ENCODE results near the gene EVA1C.
"Not testable (repeated sequence)": the region's sequence is repeated elsewhere in the genome, so short reads cannot be mapped to it uniquely, and the experiment has no call there.

EVA1C gene

GRCh38 chr21:32412162-32413014 is at the start of gene EVA1C:
TSS of gene EVA1C (plus strand) at chr21:32412706. CDS start at chr21:32412854, 148 bp downstream.
- peak within 1 kb of the TSS; percentile 72 to 77 for H3K4me3 ChIP-seq (ENCODE audit: low read depth in 1 of 2, low read length in 2 of 2)
- peak within 1 kb of the TSS; percentile 87 for H3K27ac ChIP-seq (ENCODE audit: low read length)
- H3K36me3 ChIP-seq (ENCODE audit: control insufficient read depth in 1 of 2, insufficient read depth in 2 of 2, low read length in 2 of 2) = no peaks in the 10 kb centered on the region
- H3K4me1 ChIP-seq (ENCODE audit: control insufficient read depth in 1 of 2, insufficient read depth in 2 of 2, low read length in 2 of 2) = peaks cover 8 to 22% of the 10 kb centered on the region in 2 donors
- H3K27me3 ChIP-seq (ENCODE audit: low read depth, low read length) = no peaks in the 10 kb centered on the region
- H3K9me3 ChIP-seq (ENCODE audit: control insufficient read depth in 1 of 2, low read length in 2 of 2) = no peaks in the 10 kb centered on the region

- Histone ChIP-seq H3K27me3 (ENCODE audit: low read depth, low read length) (no peaks in the 10 kb centered on the region), H3K4me1 (ENCODE audit: control insufficient read depth in 1 of 2, insufficient read depth in 2 of 2, low read length in 2 of 2) (peaks cover 0 to 10% of the 10 kb centered on the region in 2 donors), H3K4me3 (ENCODE audit: low read depth in 1 of 2, low read length in 2 of 2) (no peak overlapping the region), H3K9me3 (ENCODE audit: control insufficient read depth in 1 of 2, low read length in 2 of 2) (no peaks in the 10 kb centered on the region), H3K27ac (ENCODE audit: low read length) (no peak overlapping the region), H3K36me3 (ENCODE audit: control insufficient read depth in 1 of 2, insufficient read depth in 2 of 2, low read length in 2 of 2) (peaks cover 59 to 77% of the 10 kb centered on the region in 2 donors)
Observed at GRCh38 chr21:32364387-32364786, 48.1 kb upstream of the EVA1C start.

- Histone ChIP-seq H3K27me3 (ENCODE audit: low read depth, low read length) (no peaks in the 10 kb centered on the region), H3K9me3 (ENCODE audit: control insufficient read depth in 1 of 2, low read length in 2 of 2) (no peaks in the 10 kb centered on the region), H3K4me3 (ENCODE audit: low read depth in 1 of 2, low read length in 2 of 2) (no peak overlapping the region), H3K36me3 (ENCODE audit: control insufficient read depth in 1 of 2, insufficient read depth in 2 of 2, low read length in 2 of 2) (peaks cover 55 to 73% of the 10 kb centered on the region in 2 donors), H3K4me1 (ENCODE audit: control insufficient read depth in 1 of 2, insufficient read depth in 2 of 2, low read length in 2 of 2) (peaks cover 0 to 10% of the 10 kb centered on the region in 2 donors), H3K27ac (ENCODE audit: low read length) (no peak overlapping the region)
Observed at GRCh38 chr21:32364796-32365195, 47.7 kb upstream of the EVA1C start.

- no peaks in the 10 kb centered on the region for H3K27me3 ChIP-seq (ENCODE audit: low read depth, low read length)
- no peaks in the 10 kb centered on the region for H3K9me3 ChIP-seq (ENCODE audit: control insufficient read depth in 1 of 2, low read length in 2 of 2)
- peaks cover 0 to 13% of the 10 kb centered on the region in 2 donors for H3K4me1 ChIP-seq (ENCODE audit: control insufficient read depth in 1 of 2, insufficient read depth in 2 of 2, low read length in 2 of 2)
- peaks cover 50 to 67% of the 10 kb centered on the region in 2 donors for H3K36me3 ChIP-seq (ENCODE audit: control insufficient read depth in 1 of 2, insufficient read depth in 2 of 2, low read length in 2 of 2)
- H3K4me3 ChIP-seq (ENCODE audit: low read depth in 1 of 2, low read length in 2 of 2) = no peak overlapping the region
- H3K27ac ChIP-seq (ENCODE audit: low read length) = no peak overlapping the region
Observed at GRCh38 chr21:32366191-32366590, 46.3 kb upstream of the EVA1C start.

GRCh38 chr21:32367158-32367557 is 45.3 kb upstream of the EVA1C start:
- H3K9me3 ChIP-seq (ENCODE audit: control insufficient read depth in 1 of 2, low read length in 2 of 2) = no peaks in the 10 kb centered on the region
- H3K4me1 ChIP-seq (ENCODE audit: control insufficient read depth in 1 of 2, insufficient read depth in 2 of 2, low read length in 2 of 2) = peaks cover 0 to 21% of the 10 kb centered on the region in 2 donors
- H3K36me3 ChIP-seq (ENCODE audit: control insufficient read depth in 1 of 2, insufficient read depth in 2 of 2, low read length in 2 of 2) = peaks cover 43 to 60% of the 10 kb centered on the region in 2 donors
- H3K27me3 ChIP-seq (ENCODE audit: low read depth, low read length) = no peaks in the 10 kb centered on the region
- no peak overlapping the region for H3K4me3 ChIP-seq (ENCODE audit: low read depth in 1 of 2, low read length in 2 of 2)
- no peak overlapping the region for H3K27ac ChIP-seq (ENCODE audit: low read length)

- Histone ChIP-seq H3K36me3 (ENCODE audit: control insufficient read depth in 1 of 2, insufficient read depth in 2 of 2, low read length in 2 of 2) (peaks cover 36 to 52% of the 10 kb centered on the region in 2 donors), H3K4me3 (ENCODE audit: low read depth in 1 of 2, low read length in 2 of 2) (no peak overlapping the region), H3K9me3 (ENCODE audit: control insufficient read depth in 1 of 2, low read length in 2 of 2) (no peaks in the 10 kb centered on the region), H3K4me1 (ENCODE audit: control insufficient read depth in 1 of 2, insufficient read depth in 2 of 2, low read length in 2 of 2) (peaks cover 0 to 27% of the 10 kb centered on the region in 2 donors), H3K27ac (ENCODE audit: low read length) (no peak overlapping the region), H3K27me3 (ENCODE audit: low read depth, low read length) (no peaks in the 10 kb centered on the region)
Observed at GRCh38 chr21:32368386-32368785, 44.1 kb upstream of the EVA1C start.

GRCh38 chr21:32368961-32369360 is 43.5 kb upstream of the EVA1C start:
- Histone ChIP-seq H3K4me1 (ENCODE audit: control insufficient read depth in 1 of 2, insufficient read depth in 2 of 2, low read length in 2 of 2) (peaks cover 0 to 24% of the 10 kb centered on the region in 2 donors), H3K36me3 (ENCODE audit: control insufficient read depth in 1 of 2, insufficient read depth in 2 of 2, low read length in 2 of 2) (peaks cover 37 to 52% of the 10 kb centered on the region in 2 donors)
- H3K27ac ChIP-seq (ENCODE audit: low read length); H3K9me3 ChIP-seq (ENCODE audit: control insufficient read depth in 1 of 2, low read length in 2 of 2); H3K27me3 ChIP-seq (ENCODE audit: low read depth, low read length); H3K4me3 ChIP-seq (ENCODE audit: low read depth in 1 of 2, low read length in 2 of 2): not testable (repeated sequence)

- H3K4me1 ChIP-seq (ENCODE audit: control insufficient read depth in 1 of 2, insufficient read depth in 2 of 2, low read length in 2 of 2) = peaks cover 0 to 17% of the 10 kb centered on the region in 2 donors
- no peak overlapping the region for H3K4me3 ChIP-seq (ENCODE audit: low read depth in 1 of 2, low read length in 2 of 2)
- peaks cover 33 to 37% of the 10 kb centered on the region in 2 donors for H3K36me3 ChIP-seq (ENCODE audit: control insufficient read depth in 1 of 2, insufficient read depth in 2 of 2, low read length in 2 of 2)
- H3K27ac ChIP-seq (ENCODE audit: low read length) = peak overlapping the region; percentile 39
- H3K9me3 ChIP-seq (ENCODE audit: control insufficient read depth in 1 of 2, low read length in 2 of 2) = no peaks in the 10 kb centered on the region
- H3K27me3 ChIP-seq (ENCODE audit: low read depth, low read length) = no peaks in the 10 kb centered on the region
Observed at GRCh38 chr21:32370998-32371766, 41.3 kb upstream of the EVA1C start.

GRCh38 chr21:32371913-32372314 is 40.6 kb upstream of the EVA1C start:
- Histone ChIP-seq H3K27ac (ENCODE audit: low read length) (peak overlapping the region; percentile 39), H3K4me3 (ENCODE audit: low read depth in 1 of 2, low read length in 2 of 2) (no peak overlapping the region), H3K9me3 (ENCODE audit: control insufficient read depth in 1 of 2, low read length in 2 of 2) (no peaks in the 10 kb centered on the region), H3K27me3 (ENCODE audit: low read depth, low read length) (no peaks in the 10 kb centered on the region), H3K36me3 (ENCODE audit: control insufficient read depth in 1 of 2, insufficient read depth in 2 of 2, low read length in 2 of 2) (peaks cover 26 to 30% of the 10 kb centered on the region in 2 donors), H3K4me1 (ENCODE audit: control insufficient read depth in 1 of 2, insufficient read depth in 2 of 2, low read length in 2 of 2) (peaks cover 0 to 17% of the 10 kb centered on the region in 2 donors)

- H3K4me1 ChIP-seq (ENCODE audit: control insufficient read depth in 1 of 2, insufficient read depth in 2 of 2, low read length in 2 of 2) = peaks cover 0 to 17% of the 10 kb centered on the region in 2 donors
- H3K27me3 ChIP-seq (ENCODE audit: low read depth, low read length) = no peaks in the 10 kb centered on the region
- no peak overlapping the region for H3K4me3 ChIP-seq (ENCODE audit: low read depth in 1 of 2, low read length in 2 of 2)
- peaks cover 19 to 26% of the 10 kb centered on the region in 2 donors for H3K36me3 ChIP-seq (ENCODE audit: control insufficient read depth in 1 of 2, insufficient read depth in 2 of 2, low read length in 2 of 2)
- H3K27ac ChIP-seq (ENCODE audit: low read length) = peak overlapping the region; percentile 39
- H3K9me3 ChIP-seq (ENCODE audit: control insufficient read depth in 1 of 2, low read length in 2 of 2) = no peaks in the 10 kb centered on the region
Observed at GRCh38 chr21:32372755-32373154, 39.8 kb upstream of the EVA1C start.

GRCh38 chr21:32377506-32377905 is 35.0 kb upstream of the EVA1C start:
- H3K27ac ChIP-seq (ENCODE audit: low read length) = no peak overlapping the region
- no peaks in the 10 kb centered on the region for H3K9me3 ChIP-seq (ENCODE audit: control insufficient read depth in 1 of 2, low read length in 2 of 2)
- peaks cover 24 to 41% of the 10 kb centered on the region in 2 donors for H3K36me3 ChIP-seq (ENCODE audit: control insufficient read depth in 1 of 2, insufficient read depth in 2 of 2, low read length in 2 of 2)
- H3K27me3 ChIP-seq (ENCODE audit: low read depth, low read length) = no peaks in the 10 kb centered on the region
- H3K4me3 ChIP-seq (ENCODE audit: low read depth in 1 of 2, low read length in 2 of 2) = no peak overlapping the region
- H3K4me1 ChIP-seq (ENCODE audit: control insufficient read depth in 1 of 2, insufficient read depth in 2 of 2, low read length in 2 of 2) = peaks cover 0 to 2% of the 10 kb centered on the region in 2 donors
